K562 treated with DMSO at 1 percent for 12 hours (cell line): ENCODE measurements around the gene RAB36. TPM values are rescaled to one million over a fixed set of nuclear protein-coding genes. Genes with fewer than 3 reads are reported as not detected.

Experiments used
- total RNA-seq: library from RNA; unstranded; fragments of 300-600 nt; gene quantifications from 2 replicates; pipeline ENCODE4 v1.2.3, GENCODE V29; 2022; ENCODE audit not compliant: insufficient read depth

RAB36 gene, protein sequence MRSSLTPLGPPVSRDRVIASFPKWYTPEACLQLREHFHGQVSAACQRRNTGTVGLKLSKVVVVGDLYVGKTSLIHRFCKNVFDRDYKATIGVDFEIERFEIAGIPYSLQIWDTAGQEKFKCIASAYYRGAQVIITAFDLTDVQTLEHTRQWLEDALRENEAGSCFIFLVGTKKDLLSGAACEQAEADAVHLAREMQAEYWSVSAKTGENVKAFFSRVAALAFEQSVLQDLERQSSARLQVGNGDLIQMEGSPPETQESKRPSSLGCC
- total RNA-seq = not detected in 2 replicates

GRCh38 chr22:23144932-23145877 lies at the start of gene RAB36:
RAB36 (plus strand) TSS chr22:23145477; CDS start chr22:23146617, 1,140 bp downstream.

DNA sequence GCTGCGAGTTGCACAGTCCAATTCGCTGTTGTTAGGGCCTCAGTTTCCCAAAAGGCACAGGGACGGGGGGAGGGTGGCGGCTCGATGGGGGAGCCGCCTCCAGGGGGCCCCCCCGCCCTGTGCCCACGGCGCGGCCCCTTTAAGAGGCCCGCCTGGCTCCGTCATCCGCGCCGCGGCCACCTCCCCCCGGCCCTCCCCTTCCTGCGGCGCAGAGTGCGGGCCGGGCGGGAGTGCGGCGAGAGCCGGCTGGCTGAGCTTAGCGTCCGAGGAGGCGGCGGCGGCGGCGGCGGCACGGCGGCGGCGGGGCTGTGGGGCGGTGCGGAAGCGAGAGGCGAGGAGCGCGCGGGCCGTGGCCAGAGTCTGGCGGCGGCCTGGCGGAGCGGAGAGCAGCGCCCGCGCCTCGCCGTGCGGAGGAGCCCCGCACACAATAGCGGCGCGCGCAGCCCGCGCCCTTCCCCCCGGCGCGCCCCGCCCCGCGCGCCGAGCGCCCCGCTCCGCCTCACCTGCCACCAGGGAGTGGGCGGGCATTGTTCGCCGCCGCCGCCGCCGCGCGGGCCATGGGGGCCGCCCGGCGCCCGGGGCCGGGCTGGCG lies 35.1 kb downstream of the RAB36 start, which contains the start of gene BCR:
Gene BCR (plus strand): TSS at position 209 of the 592 bp plus-strand sequence. CDS start 452 bp downstream, outside the sequence.

Other genes starting within 250 kb of the RAB36 start
- gene GNAZ, start 75.0 kb upstream of the RAB36 start, total RNA-seq = 0.41 and 0.56 TPM in 2 replicates
- gene RSPH14, start 3.5 kb upstream of the RAB36 start, total RNA-seq = 3.1 TPM in 1 of 2 replicates, not detected in the other
- gene BCR, start 35.0 kb downstream of the RAB36 start, total RNA-seq = 13.4 and 82.5 TPM in 2 replicates